ENCODE data around the gene LRP1. TPM values are rescaled to one million over a fixed set of nuclear protein-coding genes. Genes with fewer than 3 reads are reported as not detected.

LRP1 gene
- total RNA-seq, 1 donor from 2014 or later: 591 TPM

GRCh38 chr12:57094208-57095160 lies 33.8 kb upstream of the LRP1 start:
- H3K36me3 Mint-ChIP-seq (ENCODE audit: unreplicated experiment): peaks cover 37% of the 10 kb centered on the region
- no peak for TF ChIP-seq CTCF (IDR thresholded peaks at IDR 0.05)
- H3K27me3 Mint-ChIP-seq (ENCODE audit: unreplicated experiment): no peaks in the 10 kb centered on the region
- H3K9me3 Mint-ChIP-seq (ENCODE audit: unreplicated experiment): no peaks in the 10 kb centered on the region
- H3K4me3 Mint-ChIP-seq (ENCODE audit: unreplicated experiment): no peak overlapping the region
- H3K27ac Mint-ChIP-seq (ENCODE audit: unreplicated experiment): peak overlapping the region; percentile 81
- H3K4me1 Mint-ChIP-seq (ENCODE audit: unreplicated experiment): peaks cover 47% of the 10 kb centered on the region
- DNase-seq (ENCODE audit: extremely low spot score, unreplicated experiment): peak; percentile 78

GRCh38 chr12:57095440-57095839 lies 32.8 kb upstream of the LRP1 start:
- peaks cover 38% of the 10 kb centered on the region for H3K36me3 Mint-ChIP-seq (ENCODE audit: unreplicated experiment)
- no peak for TF ChIP-seq CTCF (IDR thresholded peaks at IDR 0.05)
- H3K9me3 Mint-ChIP-seq (ENCODE audit: unreplicated experiment): no peaks in the 10 kb centered on the region
- peak overlapping the region; percentile 81 for H3K27ac Mint-ChIP-seq (ENCODE audit: unreplicated experiment)
- H3K27me3 Mint-ChIP-seq (ENCODE audit: unreplicated experiment): no peaks in the 10 kb centered on the region
- no peak for DNase-seq (ENCODE audit: extremely low spot score, unreplicated experiment)
- no peak overlapping the region for H3K4me3 Mint-ChIP-seq (ENCODE audit: unreplicated experiment)
- peaks cover 41% of the 10 kb centered on the region for H3K4me1 Mint-ChIP-seq (ENCODE audit: unreplicated experiment)

GRCh38 chr12:57096099-57096572 lies 32.1 kb upstream of the LRP1 start:
- DNase-seq (ENCODE audit: extremely low spot score, unreplicated experiment): peak; percentile 70
- H3K27ac Mint-ChIP-seq (ENCODE audit: unreplicated experiment): no peak overlapping the region
- no peaks in the 10 kb centered on the region for H3K27me3 Mint-ChIP-seq (ENCODE audit: unreplicated experiment)
- peaks cover 32% of the 10 kb centered on the region for H3K36me3 Mint-ChIP-seq (ENCODE audit: unreplicated experiment)
- H3K4me3 Mint-ChIP-seq (ENCODE audit: unreplicated experiment): no peak overlapping the region
- no peak for TF ChIP-seq CTCF (IDR thresholded peaks at IDR 0.05)
- H3K4me1 Mint-ChIP-seq (ENCODE audit: unreplicated experiment): peaks cover 34% of the 10 kb centered on the region
- no peaks in the 10 kb centered on the region for H3K9me3 Mint-ChIP-seq (ENCODE audit: unreplicated experiment)

GRCh38 chr12:57096748-57097553 lies 31.3 kb upstream of the LRP1 start:
- peak; percentile 80 for DNase-seq (ENCODE audit: extremely low spot score, unreplicated experiment)
- Mint-ChIP-seq H3K9me3 (ENCODE audit: unreplicated experiment) (no peaks in the 10 kb centered on the region), H3K4me3 (ENCODE audit: unreplicated experiment) (no peak overlapping the region), H3K36me3 (ENCODE audit: unreplicated experiment) (peaks cover 32% of the 10 kb centered on the region), H3K4me1 (ENCODE audit: unreplicated experiment) (peaks cover 28% of the 10 kb centered on the region), H3K27ac (ENCODE audit: unreplicated experiment) (peak overlapping the region; percentile 58), H3K27me3 (ENCODE audit: unreplicated experiment) (no peaks in the 10 kb centered on the region)
- no peak for TF ChIP-seq CTCF (IDR thresholded peaks at IDR 0.05)

- Mint-ChIP-seq H3K36me3 (ENCODE audit: unreplicated experiment) (peaks cover 32% of the 10 kb centered on the region), H3K27ac (ENCODE audit: unreplicated experiment) (no peak overlapping the region), H3K27me3 (ENCODE audit: unreplicated experiment) (no peaks in the 10 kb centered on the region), H3K4me1 (ENCODE audit: unreplicated experiment) (peaks cover 24% of the 10 kb centered on the region), H3K9me3 (ENCODE audit: unreplicated experiment) (no peaks in the 10 kb centered on the region), H3K4me3 (ENCODE audit: unreplicated experiment) (no peak overlapping the region)
- TF ChIP-seq CTCF (IDR thresholded peaks at IDR 0.05): no peak
- DNase-seq (ENCODE audit: extremely low spot score, unreplicated experiment): no peak
Measured at GRCh38 chr12:57097554-57097835, 30.8 kb upstream of the LRP1 start.

All from osteocyte (in vitro differentiated cells).